Activated CD8-positive, alpha-beta memory T cell treated with anti-CD3 and anti-CD28 coated beads for 4 hours (primary cell): ENCODE measurements around the gene SLC13A3.

Source experiments
- DNase-seq, 2 donors: peaks; one replicate each; pipeline ENCODE4 v3.0.0-alpha.2; 2020; ENCODE audit warnings: low read depth in 2 of 2

Gene SLC13A3

DNA sequence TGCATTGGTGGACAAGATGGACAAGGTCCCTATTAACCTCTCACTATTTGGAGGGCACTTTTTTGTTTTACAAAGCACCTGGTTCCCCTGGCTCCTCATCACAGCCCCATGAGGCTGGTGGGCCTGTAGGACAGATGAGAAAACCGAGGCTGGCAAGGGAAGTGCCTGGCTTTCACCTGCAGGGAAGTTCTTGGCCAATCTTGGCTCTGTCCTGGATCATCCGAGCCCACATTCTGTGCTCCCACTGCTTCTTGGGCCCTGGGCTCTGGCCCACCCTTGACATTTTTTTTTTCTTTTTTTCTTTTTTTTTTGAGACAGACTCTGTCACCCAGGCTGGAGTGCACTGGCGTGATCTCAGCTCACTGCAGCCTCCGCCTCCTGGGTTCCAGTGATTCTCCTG is 14.7 kb downstream of the SLC13A3 start:
- no peak for DNase-seq

DNA sequence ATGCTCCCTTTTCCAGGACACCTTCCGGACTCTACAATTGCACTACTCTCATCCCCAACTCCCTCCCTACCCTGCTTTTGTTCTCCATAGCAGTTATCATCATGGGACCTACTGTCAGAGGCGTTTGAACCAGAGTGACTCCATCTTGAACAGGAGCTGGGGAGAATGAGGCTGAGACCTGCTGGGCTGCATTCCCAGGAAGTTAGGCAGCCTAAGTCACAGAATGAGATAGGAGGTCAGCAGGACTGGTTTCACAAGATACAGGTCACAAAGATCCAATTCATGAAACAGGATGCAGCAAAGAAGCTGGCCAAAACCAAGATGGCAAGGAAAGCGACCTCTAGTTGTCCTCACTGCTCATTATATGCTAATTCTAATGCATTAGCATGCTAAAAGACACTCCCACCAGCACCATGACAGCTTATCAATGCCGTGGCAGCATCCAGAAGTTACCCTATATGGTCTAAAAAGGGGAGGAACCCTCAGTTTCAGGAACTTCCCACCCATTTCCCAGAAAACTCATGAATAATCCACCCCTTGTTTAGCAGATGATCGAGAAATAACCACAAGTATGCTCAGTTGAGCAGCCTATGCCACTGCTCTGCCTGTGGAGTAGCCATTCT is 15.6 kb downstream of the SLC13A3 start:
- no peak for DNase-seq

DNA sequence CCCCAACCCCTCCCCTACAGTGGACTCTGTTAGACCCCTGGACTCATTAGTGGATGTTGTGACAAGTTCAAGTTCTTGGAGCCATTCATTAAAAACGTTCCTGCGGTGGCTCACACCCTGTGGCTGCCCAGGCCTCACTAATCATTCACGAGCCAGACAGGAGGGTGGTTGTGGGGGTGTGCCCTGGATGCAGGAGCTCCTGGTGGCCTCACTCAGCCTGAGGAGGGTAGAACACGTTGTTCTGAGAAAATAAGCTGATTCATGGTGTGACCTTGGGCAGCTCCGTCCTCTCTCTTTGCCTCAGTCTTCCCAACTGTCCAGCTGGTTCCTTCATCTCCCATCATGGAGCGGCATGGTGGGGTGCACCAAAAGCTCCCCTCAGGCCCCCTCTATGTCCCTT is 16.7 kb downstream of the SLC13A3 start:
- DNase-seq: no peak

DNA sequence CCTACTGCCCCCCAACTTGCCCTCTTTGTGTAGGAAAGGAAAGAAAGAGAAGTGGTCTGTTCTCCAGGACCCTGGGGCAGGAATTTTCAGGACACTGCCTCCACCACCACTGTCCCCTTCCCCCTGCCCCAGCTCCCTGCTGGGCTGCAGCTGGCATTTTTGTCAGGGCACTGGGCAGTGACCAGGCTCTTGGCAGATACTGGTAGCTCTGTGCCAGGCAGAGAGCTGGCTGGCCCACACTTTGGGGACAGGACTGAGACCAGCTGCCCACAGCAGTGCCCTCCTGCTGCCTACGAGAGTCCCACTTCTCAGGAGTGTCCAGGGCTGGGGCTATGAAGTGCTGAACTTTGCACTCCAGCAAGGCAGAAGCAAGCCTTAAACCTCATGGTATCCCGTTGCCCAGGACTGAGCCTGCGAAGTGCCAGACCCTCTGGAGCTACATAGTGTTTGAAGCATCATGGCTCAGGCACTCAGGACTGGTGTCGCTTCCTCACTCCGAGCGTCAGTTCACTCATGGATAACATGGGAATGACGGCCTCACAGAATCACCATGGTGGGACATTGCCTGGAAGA is 19.3 kb downstream of the SLC13A3 start:
- DNase-seq: no peak

DNA sequence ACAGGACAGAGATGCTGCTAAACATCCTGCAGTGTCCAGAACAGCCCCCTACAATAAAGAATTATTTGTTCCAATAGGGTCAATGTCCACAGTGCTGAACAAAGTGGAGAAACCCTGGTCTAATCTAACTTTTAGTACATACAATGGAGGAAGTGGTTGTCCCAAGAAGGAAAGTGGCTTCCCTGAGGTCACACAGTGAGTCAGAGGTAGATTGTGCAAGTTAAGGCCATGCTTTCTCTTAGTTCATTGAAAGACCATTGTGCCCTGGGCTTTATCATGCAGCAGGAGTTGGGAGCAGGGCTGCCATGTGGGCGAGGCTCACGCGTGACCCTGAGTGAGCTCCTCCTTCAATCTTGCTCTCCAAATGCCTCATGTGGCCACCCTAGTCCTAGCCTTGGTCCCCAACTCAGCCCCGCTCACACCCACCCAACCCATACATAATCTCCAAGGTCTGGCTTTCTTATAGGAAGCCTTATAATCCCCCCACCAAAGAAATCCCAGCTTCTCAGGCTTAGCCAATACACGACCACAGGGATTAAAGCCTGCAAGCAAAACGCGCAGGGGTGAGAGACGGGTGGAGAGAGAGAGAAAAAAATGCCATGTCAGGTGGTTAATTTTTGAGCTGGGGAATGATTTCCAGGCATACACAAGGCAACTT is 19.9 kb downstream of the SLC13A3 start:
- DNase-seq: no peak

DNA sequence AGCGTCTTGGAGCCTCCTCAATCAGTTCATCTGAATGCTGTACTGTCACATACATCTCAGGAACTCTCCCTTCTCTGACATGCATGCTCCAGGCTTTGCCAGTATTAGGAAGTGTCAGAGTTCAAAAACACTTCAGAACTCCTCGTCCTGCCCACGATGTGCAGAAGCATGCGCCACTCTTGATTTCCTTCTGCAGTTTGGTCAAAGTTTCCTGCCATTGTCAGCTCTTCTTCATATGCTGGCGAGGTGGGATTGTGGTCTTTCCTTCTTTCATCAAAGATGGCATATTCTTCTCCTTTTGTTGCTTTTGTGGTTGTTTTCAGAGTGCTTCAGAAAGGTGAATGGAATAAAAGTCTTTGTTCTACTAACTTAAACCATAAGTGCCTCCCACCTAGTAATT is 21.0 kb downstream of the SLC13A3 start:
- DNase-seq: no peak

DNA sequence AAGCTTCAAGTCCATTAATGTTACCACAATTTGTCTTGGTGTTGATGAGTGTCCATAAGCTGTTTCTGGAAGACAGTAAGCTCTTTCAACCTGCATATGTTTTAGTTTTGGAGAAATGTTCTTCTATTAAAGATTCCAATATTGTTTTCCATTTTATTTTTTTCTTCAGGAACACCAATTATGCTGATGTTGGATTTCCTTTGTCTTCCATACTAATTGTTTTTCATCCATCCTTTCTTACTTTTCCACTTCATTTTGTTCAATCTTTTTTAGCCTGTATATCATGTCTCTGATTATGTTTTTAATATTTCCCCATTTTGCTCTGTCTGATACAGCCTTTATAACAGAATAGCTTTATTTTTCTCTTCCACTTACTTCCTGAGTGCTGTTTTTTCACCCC is 21.9 kb downstream of the SLC13A3 start:
- DNase-seq: no peak

DNA sequence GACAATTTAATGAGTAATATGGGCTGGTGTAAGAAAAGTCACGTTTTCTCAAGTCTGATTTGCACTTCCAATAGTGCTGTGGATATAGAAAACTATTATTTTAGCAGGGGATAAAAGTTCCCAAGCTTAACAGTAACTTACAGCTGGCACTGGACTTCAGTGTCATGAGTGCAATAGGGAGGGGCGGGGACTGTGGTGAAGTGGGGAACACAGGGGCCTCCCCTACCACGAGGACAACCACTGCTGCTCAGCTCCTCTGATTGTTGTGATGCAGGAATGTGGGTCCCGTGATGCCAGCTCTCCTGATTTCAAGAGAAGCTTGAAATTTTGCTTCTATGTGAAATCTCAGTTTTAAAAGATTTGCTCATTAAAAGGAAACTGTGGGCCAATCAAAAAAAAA is 24.0 kb downstream of the SLC13A3 start:
- DNase-seq: no peak

DNA sequence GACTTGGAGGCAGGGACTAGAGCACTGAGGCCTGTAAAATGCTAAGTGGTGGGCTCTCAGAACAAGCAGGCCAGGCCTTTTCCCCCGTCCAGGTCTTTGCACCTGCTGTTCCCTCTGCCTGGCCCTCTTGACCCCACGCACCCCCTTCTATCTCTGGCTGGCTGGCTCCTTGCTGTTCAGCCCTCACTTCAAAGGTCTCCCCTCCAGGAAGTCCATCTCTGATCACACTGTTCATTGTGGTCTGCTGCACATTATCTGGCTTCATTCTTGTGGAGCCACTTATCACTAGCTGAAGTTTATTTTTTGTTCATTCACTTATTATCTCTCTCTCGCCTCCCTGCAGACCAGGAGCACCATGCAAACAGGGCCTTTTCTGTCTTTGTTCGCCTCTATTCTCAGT is 24.5 kb downstream of the SLC13A3 start:
- no peak for DNase-seq

DNA sequence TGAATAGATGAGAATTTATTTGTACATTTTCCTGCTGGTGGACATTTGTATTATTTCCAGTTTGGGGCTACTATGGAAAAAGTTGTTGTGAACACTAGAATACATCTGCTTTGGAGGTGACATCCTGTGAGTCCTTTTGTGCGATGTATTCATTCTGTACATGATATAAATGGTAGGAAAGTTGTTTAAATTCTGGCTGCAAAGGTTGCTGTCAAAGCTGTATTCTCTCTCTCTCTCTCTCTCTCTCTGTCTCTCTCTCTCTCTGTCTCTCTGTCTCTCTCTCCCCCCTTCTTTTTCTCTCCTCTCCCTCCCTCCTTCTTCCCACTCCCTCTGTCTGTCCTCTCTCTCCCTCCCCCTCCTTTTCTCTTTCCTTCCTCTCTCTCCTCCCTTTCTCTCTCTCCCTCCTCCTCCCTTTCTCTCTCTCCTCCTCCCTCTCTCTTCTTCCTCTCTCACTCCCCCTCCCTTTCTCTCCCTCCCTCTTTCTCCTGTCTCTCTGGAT is 25.3 kb downstream of the SLC13A3 start:
- no peak for DNase-seq

DNA sequence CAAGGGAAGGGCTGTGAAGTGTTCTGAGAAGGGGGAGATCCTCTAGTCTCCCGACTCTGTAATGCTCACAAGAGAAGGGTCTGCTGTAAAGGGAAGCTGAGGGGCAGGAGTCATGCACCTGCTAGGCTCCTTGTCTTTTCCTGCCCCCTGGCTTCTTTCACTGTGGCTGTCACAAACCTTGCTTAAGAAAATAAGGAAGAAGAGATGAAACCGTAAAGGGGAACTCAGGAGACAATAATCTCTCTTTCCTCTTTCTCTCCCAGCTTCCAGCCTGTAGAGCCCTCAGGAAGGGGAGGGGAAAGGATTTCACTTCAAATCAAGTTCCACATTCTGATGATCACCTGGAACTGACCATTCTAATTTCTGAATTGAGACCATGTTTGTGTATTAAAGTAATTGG is 26.3 kb downstream of the SLC13A3 start:
- no peak for DNase-seq

DNA sequence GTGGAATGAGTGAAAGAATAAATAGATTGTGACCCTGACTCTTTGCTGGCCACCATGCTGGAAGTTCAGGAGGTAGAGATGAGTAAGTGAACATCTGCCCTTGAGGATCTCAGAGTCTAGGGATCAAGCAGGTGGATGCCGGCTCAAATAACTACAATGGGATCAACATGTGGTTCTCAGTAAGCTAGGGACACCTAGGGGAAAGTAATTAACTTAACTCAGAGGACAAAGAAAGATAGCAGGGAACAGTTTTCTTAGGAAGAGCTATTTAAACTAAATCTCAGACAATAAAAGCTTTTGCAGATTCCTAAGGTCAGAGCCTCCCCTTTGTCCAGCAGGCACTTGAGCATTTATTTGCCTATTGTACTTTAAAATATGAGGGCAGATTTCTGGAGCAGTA is 29.1 kb downstream of the SLC13A3 start:
- no peak for DNase-seq

DNA sequence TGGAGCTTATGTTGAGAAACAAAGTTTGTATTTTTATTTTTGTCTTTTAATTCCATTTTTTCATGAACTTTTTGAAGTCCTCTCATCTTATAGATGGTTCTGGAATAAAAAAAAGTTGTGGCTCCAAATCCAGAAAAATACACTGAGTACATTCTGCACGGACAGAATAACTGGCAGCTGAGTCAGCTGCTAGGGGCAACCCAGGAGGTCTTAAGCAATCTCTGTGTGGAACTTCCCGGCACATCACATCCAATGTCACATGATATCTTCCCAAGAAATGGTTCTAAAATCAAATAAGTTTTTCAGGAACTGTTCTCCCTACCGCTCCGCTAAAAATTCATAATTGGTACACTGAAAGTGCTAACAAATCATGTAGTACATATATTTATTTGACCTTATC is 29.8 kb downstream of the SLC13A3 start:
- no peak for DNase-seq

DNA sequence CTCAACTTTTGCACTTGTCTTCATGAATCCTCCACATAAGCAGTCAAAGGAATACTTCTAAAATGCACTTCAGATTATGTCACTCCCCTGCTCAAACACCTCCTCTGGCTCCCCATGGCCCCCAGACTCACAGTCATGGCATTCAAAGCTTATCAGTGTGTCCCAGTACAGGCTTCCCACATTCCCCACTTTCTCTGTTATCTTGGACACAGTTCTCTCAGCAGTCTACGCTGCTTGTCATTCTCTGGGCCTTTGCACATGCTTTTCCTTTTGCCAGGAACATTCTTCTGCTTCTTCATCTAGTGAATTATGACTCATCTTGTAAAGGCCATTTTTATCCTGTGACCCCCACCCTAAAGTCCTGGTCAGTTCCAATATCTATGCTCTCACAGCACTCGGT is 31.8 kb downstream of the SLC13A3 start:
- DNase-seq: no peak

DNA sequence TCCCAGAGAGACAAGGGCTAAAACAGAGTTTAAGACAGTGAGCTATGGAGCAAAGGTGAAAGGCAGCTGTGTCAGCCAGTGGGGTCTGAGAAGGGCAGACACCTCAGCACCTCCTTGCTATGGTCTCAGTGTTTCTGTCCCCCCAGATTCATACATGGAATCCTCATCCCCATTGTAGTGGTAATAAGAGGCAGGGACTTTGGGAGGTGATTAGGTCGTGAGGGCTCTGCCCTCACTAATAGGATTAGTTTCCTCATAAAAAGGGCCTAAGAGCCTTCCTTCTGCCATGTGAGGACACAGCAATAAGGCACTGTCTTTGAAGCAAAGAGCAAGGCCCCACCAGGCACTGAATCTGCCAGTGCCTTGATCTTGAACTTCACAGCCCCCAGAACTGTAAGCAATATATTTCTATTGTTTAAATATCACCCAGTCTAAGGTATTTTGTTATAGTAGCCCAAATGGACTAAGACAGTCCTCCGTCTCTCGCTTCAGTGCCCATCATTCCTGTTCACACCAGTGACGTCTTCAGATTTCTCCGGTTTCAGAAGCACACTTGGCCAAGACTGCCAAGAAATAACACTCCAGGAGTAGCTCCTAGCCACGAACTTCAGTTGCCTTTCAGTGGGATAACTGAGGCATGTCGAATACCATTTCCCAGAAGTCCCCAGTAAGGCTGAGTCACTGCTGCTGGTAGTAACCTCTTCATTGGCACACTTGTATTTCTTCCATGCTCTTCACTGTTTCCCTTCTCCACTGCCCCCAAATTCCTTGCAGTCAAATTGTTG is 32.8 kb downstream of the SLC13A3 start:
- DNase-seq: no peak

DNA sequence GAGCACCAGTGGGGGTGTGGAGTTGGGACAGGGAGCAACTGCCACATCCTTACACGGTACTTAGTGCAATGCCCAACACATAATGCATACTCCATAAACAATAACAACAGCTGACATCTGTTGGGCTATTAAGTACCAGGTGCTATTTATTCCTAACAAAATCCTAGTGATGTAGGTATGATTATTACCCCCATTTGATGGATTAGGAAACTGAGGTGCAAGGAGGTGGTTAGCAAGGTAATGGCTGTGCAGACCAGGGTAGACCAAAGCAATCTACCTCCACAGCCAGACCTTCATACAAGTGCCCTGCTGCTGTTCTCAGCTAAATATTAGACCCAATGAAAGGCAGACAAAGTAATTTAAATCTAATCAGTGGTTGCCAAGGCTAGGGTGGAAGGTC is 36.8 kb downstream of the SLC13A3 start:
- DNase-seq: no peak

DNA sequence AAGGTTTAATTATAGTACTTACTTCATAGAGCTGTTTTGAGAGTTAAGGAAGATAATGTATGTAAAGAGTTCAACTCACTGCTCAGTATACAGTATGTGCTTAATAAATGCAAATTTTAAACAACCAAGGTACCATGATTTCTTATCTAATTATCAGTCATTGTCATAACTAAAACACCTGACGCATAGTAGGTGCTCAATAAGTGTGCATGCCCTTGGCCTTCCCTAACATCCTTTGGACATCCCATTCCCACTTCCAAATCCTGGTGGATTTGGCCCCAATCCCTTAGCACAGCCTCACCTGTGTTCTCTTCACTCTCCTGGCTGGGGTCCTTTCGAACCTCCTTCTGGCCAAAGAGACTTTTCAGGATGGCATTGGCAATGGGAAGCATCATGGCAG is 41.1 kb downstream of the SLC13A3 start:
- no peak for DNase-seq

DNA sequence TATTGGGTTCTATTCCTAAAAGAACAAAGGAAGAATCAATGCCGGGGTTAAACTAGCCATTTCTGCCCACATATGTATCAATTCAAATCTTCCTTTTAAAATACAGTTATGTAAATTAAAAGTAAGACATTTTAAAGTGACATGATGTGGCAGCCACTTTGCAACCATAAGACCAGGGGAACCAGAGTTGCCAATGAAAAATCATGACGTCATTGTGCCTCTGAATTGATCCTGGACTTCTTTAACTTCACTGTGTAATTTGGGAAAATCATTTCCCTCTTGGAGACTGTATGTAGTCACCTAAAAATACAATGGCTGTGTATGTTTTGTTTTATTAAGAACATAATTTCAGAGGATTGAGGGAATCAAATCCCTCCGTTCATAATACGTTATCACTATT is 42.2 kb downstream of the SLC13A3 start:
- no peak for DNase-seq

DNA sequence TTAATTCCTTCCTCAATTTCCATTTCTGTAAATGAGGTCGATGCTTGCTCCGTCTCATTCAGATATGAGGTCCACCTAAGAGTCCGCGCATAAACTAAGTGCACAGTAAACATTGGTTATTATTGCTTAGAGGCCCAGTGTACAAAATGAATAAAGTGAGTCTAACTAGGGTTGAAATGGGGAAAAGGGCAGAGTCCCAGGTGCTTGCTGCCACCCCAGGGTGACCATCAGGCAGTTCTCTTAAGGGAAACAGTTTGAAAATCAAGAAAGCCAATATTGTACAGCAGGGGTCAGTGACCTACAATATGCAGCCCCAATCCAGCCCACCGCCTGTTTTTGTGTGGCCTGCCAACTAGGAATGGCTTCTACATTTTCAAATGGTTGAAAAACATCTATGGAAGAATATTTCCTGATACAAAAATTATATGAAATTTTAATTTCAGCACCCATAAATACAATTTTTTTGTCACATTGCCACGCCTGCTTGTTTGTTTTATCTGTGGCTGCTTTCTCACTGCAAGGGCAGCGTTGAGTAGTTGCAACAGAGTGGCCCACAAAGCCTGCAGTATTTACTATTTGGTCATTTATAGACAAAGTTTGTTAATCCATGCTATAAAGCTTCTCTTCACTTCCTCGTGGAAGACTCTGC is 43.3 kb downstream of the SLC13A3 start:
- DNase-seq: no peak

DNA sequence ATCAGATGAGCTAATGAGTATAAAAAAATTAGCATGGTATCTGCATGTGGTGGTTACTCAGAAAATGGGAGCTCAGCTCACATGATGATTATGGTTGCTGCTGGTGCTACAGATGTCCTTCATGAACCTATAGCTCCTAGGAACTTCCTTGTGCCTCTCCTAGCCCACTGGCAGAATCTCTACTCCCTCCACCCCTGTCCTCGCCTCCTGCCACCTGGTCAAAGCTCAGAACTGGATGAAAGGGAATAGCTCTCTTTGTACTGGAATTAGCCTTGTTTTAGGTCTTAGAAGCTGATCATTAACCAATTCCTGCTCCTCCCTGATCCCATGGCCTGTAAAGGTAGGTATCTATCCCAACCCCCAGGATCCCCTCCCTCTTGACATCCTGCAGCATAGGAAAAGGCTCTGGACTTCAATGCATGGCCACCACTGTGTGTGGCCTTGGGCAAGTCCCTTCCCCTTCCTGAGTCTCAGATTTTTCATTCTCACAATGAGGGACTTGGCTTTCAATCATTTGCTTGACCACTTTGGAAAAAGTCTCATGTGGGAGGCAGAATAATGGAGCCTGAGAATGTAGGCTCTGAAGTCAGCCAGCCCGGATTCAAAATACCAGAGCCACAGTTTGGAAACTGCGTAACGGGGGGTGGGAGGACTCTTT is 43.9 kb downstream of the SLC13A3 start:
- DNase-seq: no peak

DNA sequence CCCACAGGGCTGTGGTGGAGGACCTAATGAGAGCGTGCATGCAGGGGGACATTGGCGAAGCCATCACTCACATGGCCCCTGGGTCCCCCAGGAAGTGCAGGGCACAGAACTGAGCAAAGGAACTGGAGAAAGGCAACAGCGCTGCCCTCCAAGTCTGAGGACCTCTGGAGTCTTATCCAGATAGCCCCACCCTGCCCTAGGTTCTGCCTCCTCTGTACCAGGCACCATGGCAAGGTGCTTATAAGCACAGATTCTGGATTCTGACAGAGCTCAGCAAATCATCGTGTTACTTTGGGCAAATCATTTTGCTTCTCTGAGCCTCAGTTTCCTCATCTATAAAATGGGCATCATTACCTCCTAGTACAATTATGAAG is 44.5 kb downstream of the SLC13A3 start:
- DNase-seq: no peak
